ENCODE results near the gene SH3BGRL3. TPM values are rescaled to one million over a fixed set of nuclear protein-coding genes. Genes with fewer than 3 reads are reported as not detected.
"Not testable (repeated sequence)": the region's sequence is repeated elsewhere in the genome, so short reads cannot be mapped to it uniquely, and the experiment has no call there.

SH3BGRL3 gene
- 92.2 TPM for polyA plus RNA-seq (2012; ENCODE audit: low read depth, missing spikeins)

- peak; percentile 85 for FAIRE-seq
- DNase-seq (ENCODE audit: insufficient read length, low spot score), result peak; percentile 94
Observed at GRCh38 chr1:26279456-26280332, at the start of gene SH3BGRL3. Gene SH3BGRL3, plus strand, starts transcription at chr1:26280086. Its CDS starts 70 bp downstream, at chr1:26280156.

GRCh38 chr1:26230682-26231081, 49.2 kb upstream of the SH3BGRL3 start:
- DNase-seq (ENCODE audit: insufficient read length, low spot score); FAIRE-seq: not testable (repeated sequence)

More at GRCh38 chr1:26279456-26280332, at the start of gene SH3BGRL3:
- no peak for TF ChIP-seq SPI1 (IDR thresholded peaks at IDR 0.05; ENCODE audit: low read depth, low read length)
- TF ChIP-seq TAF1 (IDR thresholded peaks at IDR 0.05; ENCODE audit: low read depth, low read length), result no peak
- no peak for TF ChIP-seq POLR2AphosphoS5 (IDR thresholded peaks at IDR 0.05; ENCODE audit: low read depth, low read length)
- TF ChIP-seq POLR2A (IDR thresholded peaks at IDR 0.05; ENCODE audit: low read depth, low read length), result peak; percentile 73
- TF ChIP-seq POU2F2 (IDR thresholded peaks at IDR 0.05; ENCODE audit: low read depth, low read length), result 0 out of 2 replicates have a peak, but pooled peaks have one; percentile 22
- TF ChIP-seq PAX5 (IDR thresholded peaks at IDR 0.05; ENCODE audit: insufficient read depth, low read length, severe bottlenecking), result no peak

GRCh38 chr1:26233903-26234643, 45.8 kb upstream of the SH3BGRL3 start, which contains the start of gene CEP85:
Gene CEP85, plus strand, starts transcription at chr1:26234200. Its CDS starts 5,584 bp downstream, at chr1:26239784.
- TF ChIP-seq POU2F2 (IDR thresholded peaks at IDR 0.05; ENCODE audit: low read depth, low read length) (0 out of 2 replicates have a peak, but pooled peaks have one; percentile 38), PAX5 (IDR thresholded peaks at IDR 0.05; ENCODE audit: insufficient read depth, low read length, severe bottlenecking) (no peak), POLR2AphosphoS5 (IDR thresholded peaks at IDR 0.05; ENCODE audit: low read depth, low read length) (peak; percentile 85), SPI1 (IDR thresholded peaks at IDR 0.05; ENCODE audit: low read depth, low read length) (no peak), POLR2A (IDR thresholded peaks at IDR 0.05; ENCODE audit: low read depth, low read length) (peak; percentile 77; the same call in 1 of the 2 replicates)
- DNase-seq (ENCODE audit: insufficient read length, low spot score), result peak; percentile 95
- peak; percentile 99 for FAIRE-seq

DNA sequence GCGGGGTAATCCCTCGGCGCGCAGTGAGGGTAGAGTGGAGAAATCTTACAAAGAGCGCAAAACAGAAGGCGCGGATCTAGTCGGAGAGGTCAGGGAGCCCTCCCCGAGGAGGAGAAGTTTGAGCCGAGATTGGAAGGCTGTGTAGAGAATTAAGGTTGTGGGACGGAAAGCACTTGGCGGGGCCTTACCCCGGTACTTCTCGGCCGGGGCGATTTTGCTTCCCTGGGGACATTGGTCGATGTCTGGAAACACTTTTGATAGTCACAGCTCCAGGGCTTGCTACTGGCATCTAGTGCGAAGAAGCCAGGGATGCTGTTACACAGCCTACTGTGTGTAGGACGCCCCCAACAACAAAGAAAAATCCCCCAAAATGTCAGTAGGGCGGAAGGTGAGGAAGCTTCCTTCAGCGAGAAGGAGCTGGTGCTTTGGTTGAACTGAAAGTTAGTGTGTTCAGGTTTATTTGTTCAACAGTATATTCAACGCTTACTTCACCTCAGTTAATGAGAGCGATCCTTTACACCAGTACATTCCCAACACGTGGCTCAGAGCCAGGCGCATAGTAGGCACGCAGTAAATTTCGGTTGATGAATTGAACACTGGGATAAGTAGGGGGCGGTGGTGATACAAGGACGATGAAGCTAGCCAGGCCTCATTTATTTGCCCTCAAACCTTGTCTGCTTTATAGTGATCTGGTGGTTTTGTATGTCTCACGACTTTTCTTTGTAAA, 45.1 kb upstream of the SH3BGRL3 start:
- DNase-seq (ENCODE audit: insufficient read length, low spot score) (peak; percentile 15), FAIRE-seq (no peak)
- TF ChIP-seq TAF1 (IDR thresholded peaks at IDR 0.05; ENCODE audit: low read depth, low read length), result no peak
- TF ChIP-seq POLR2A (IDR thresholded peaks at IDR 0.05; ENCODE audit: low read depth, low read length), result no peak
- TF ChIP-seq POLR2AphosphoS5 (IDR thresholded peaks at IDR 0.05; ENCODE audit: low read depth, low read length), result no peak
- no peak for TF ChIP-seq PAX5 (IDR thresholded peaks at IDR 0.05; ENCODE audit: insufficient read depth, low read length, severe bottlenecking)
- TF ChIP-seq SPI1 (IDR thresholded peaks at IDR 0.05; ENCODE audit: low read depth, low read length), result no peak
- no peak for TF ChIP-seq POU2F2 (IDR thresholded peaks at IDR 0.05; ENCODE audit: low read depth, low read length)

GRCh38 chr1:26237230-26237966, 42.5 kb upstream of the SH3BGRL3 start:
- FAIRE-seq (no peak), DNase-seq (ENCODE audit: insufficient read length, low spot score) (no peak)
- no peak for TF ChIP-seq POLR2AphosphoS5 (IDR thresholded peaks at IDR 0.05; ENCODE audit: low read depth, low read length)
- no peak for TF ChIP-seq POU2F2 (IDR thresholded peaks at IDR 0.05; ENCODE audit: low read depth, low read length)
- TF ChIP-seq POLR2A (IDR thresholded peaks at IDR 0.05; ENCODE audit: low read depth, low read length), result no peak
- TF ChIP-seq TAF1 (IDR thresholded peaks at IDR 0.05; ENCODE audit: low read depth, low read length), result no peak
- TF ChIP-seq SPI1 (IDR thresholded peaks at IDR 0.05; ENCODE audit: low read depth, low read length), result 0 out of 2 replicates have a peak, but pooled peaks have one; percentile 31
- TF ChIP-seq PAX5 (IDR thresholded peaks at IDR 0.05; ENCODE audit: insufficient read depth, low read length, severe bottlenecking), result no peak

GRCh38 chr1:26239936-26240335, 40.0 kb upstream of the SH3BGRL3 start:
- TF ChIP-seq POLR2A (IDR thresholded peaks at IDR 0.05; ENCODE audit: low read depth, low read length) (no peak), SPI1 (IDR thresholded peaks at IDR 0.05; ENCODE audit: low read depth, low read length) (no peak), POLR2AphosphoS5 (IDR thresholded peaks at IDR 0.05; ENCODE audit: low read depth, low read length) (no peak), TAF1 (IDR thresholded peaks at IDR 0.05; ENCODE audit: low read depth, low read length) (no peak), POU2F2 (IDR thresholded peaks at IDR 0.05; ENCODE audit: low read depth, low read length) (no peak), PAX5 (IDR thresholded peaks at IDR 0.05; ENCODE audit: insufficient read depth, low read length, severe bottlenecking) (no peak)
- DNase-seq (ENCODE audit: insufficient read length, low spot score) (no peak), FAIRE-seq (peak; percentile 9)

DNA sequence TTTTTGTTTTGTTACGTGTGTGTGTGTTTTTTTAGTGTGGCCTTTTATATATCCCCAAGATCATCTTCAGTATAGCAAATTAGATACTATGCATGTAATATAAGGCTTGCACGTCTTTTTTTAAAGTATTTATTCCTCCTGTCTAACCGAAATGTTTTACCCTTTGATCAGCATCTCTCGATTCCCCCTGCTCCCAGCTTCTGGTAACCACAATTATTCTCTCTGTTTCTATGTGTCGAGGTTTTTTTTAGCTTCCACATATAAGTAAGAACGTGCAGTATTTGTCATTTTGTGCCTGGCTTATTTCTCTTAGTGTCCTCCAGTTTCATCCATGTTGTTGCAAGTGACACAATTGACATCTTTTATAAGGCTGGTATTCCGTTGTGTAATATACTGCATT, 27.2 kb upstream of the SH3BGRL3 start:
- DNase-seq (ENCODE audit: insufficient read length, low spot score) (no peak), FAIRE-seq (no peak)
- TF ChIP-seq POU2F2 (IDR thresholded peaks at IDR 0.05; ENCODE audit: low read depth, low read length) (no peak), POLR2AphosphoS5 (IDR thresholded peaks at IDR 0.05; ENCODE audit: low read depth, low read length) (no peak), POLR2A (IDR thresholded peaks at IDR 0.05; ENCODE audit: low read depth, low read length) (no peak), TAF1 (IDR thresholded peaks at IDR 0.05; ENCODE audit: low read depth, low read length) (no peak), SPI1 (IDR thresholded peaks at IDR 0.05; ENCODE audit: low read depth, low read length) (no peak), PAX5 (IDR thresholded peaks at IDR 0.05; ENCODE audit: insufficient read depth, low read length, severe bottlenecking) (no peak)

GRCh38 chr1:26254404-26254803, 25.5 kb upstream of the SH3BGRL3 start:
- TF ChIP-seq TAF1 (IDR thresholded peaks at IDR 0.05; ENCODE audit: low read depth, low read length), result no peak
- no peak for TF ChIP-seq PAX5 (IDR thresholded peaks at IDR 0.05; ENCODE audit: insufficient read depth, low read length, severe bottlenecking)
- TF ChIP-seq POLR2A (IDR thresholded peaks at IDR 0.05; ENCODE audit: low read depth, low read length), result no peak
- TF ChIP-seq POLR2AphosphoS5 (IDR thresholded peaks at IDR 0.05; ENCODE audit: low read depth, low read length), result no peak
- TF ChIP-seq SPI1 (IDR thresholded peaks at IDR 0.05; ENCODE audit: low read depth, low read length), result no peak
- TF ChIP-seq POU2F2 (IDR thresholded peaks at IDR 0.05; ENCODE audit: low read depth, low read length), result no peak
- DNase-seq (ENCODE audit: insufficient read length, low spot score), result no peak
- FAIRE-seq, result no peak
